HG03103 (cell line): ENCODE results near the gene VPS18.

Experiments
- ATAC-seq: cut with Tn5 transposase; IDR thresholded peaks from one replicate; pipeline ENCODE4 v1.9.1; 2021; ENCODE audit warnings: low read depth; ENCODE audit not compliant: unreplicated experiment

Gene VPS18

DNA sequence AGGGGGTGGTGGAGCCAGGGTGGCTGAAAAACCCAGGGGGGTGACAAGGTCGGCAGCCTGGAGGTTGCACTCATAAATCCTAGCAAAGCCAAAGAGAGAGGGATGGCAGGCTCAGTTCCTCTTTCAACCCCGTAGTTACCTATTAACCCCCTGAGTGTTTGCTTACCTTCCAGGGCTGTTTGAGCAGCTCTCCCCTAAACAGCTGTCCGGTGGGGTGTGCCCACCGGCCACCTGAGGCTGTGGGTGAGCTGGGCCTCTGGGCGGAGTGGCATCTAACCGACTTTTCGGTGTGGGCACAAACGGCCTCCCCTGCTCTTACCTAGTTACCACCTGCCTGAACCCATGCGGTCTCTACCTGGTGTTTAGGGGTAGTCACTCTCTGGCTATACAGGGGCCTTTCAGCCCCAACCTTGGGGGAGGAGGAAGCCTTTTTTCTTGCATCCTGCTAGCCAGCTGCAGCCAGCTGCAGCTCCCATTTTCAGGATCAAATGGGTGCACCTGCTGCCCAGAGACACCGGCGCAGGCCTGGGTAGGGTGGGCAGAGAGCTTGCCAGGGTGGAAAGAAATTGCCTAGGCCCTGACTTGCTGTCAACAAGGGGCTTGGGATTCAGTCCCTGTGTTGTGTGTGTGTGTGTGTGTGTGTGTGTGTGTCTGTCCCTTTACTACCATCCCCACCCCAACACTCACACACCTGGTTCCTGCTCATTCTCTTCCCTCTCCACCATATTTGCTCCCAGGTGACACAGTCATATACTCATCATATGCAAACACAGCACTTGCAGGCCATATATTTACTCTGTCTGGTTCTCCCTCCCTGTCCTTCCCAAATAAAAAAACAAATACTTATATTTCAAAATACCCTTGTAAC lies 38.6 kb downstream of the VPS18 start:
- ATAC-seq: no peak

DNA sequence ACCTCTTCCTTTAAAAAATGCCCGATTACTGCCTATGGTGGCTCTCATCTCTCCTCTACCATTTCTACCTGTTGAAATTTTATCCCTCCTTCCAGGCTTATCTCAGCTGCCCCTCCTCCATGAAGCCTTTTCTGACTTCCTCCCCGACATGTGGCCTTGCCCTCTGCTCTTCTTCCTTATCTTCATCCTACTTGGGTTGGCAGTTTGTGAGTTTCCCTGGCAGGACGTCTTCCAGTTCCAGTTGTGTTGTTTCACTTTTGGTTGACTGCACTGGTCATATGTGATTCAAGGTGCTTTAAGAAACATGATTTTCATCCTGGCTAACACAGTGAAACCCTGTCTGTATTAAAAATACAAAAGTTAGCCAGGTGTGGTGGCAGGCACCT lies 39.3 kb downstream of the VPS18 start:
- no peak for ATAC-seq

GRCh38 chr15:40934457-40934856 lies 40.2 kb downstream of the VPS18 start:
- ATAC-seq: no peak

- no peak for ATAC-seq
These were observed 42.0 kb downstream of the VPS18 start for GRCh38 chr15:40936234-40936708.

DNA sequence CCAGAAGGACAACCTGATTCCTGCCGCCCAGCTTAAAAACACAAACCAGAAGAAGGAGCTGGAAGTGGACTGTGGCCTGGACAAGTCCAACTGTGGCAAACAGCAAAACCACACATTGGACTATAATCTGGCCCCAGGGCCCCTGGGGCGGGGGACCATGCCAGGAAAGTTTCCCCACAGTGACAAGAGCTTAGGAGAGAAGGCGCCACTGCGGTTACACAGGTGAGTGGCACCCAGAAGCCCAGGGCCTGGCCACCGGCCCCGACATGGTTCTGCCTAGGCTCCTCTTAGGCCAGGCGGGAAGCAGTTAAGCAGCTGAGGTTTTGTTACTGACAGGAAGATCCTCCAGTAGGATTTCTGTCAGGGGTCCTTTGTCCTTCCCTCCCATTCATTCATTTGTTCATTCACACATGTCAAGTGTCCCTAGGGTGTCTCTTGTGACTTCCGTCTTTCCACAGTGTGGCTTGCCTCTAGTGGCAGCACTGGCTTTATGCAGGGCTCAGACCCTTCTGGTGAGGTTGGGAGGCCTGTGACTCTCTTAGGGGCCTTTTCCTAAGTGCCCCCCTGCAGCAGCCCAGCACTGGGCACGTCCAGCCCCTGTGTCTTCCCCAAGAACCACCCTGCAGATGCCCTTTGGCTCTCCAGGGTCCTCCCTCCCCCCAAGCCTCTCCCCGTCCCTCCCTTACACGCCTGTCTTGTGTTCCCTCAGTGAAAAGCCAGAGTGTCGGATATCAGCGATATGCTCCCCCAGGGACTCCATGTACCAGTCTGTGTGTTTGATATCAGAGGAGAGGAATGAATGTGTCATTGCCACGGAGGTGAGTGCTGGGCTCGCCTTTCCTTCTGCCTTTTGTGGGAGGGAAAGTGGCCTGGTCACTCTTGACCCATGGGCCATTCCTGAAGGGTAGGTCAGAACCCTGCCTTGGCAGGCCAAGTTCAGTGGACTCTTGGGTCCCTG lies 42.7 kb downstream of the VPS18 start:
- ATAC-seq: no peak

DNA sequence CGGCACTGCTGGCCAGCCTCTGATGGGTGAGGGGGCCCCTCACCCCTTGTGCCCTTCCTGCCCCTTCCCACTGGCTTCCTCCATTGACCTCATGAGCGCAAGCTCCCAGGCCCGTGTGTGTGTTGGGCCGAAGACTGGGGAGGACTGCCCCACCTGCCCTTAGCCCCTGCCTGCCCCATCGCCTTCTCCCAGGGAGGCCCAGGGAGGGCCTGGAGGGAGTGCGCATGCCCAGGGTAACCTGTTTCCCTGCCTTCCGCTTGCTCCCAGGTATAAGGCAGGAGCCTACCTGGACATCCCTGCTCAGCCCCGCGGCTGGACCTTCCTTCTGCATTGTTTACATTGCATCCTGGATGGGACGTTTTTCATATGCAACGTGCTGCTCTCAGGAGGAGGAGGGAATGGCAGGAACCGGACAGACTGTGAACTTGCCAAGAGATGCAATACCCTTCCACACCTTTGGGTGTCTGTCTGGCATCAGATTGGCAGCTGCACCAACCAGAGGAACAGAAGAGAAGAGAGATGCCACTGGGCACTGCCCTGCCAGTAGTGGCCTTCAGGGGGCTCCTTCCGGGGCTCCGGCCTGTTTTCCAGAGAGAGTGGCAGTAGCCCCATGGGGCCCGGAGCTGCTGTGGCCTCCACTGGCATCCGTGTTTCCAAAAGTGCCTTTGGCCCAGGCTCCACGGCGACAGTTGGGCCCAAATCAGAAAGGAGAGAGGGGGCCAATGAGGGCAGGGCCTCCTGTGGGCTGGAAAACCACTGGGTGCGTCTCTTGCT lies 43.7 kb downstream of the VPS18 start:
- ATAC-seq: no peak

DNA sequence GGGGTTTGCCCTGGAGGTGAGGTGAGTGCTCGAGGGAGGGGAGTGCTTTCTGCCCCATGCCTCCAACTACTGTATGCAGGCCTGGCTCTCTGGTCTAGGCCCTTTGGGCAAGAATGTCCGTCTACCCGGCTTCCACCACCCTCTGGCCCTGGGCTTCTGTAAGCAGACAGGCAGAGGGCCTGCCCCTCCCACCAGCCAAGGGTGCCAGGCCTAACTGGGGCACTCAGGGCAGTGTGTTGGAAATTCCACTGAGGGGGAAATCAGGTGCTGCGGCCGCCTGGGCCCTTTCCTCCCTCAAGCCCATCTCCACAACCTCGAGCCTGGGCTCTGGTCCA lies 44.3 kb downstream of the VPS18 start:
- ATAC-seq: no peak

GRCh38 chr15:40940296-40940801 lies 46.1 kb downstream of the VPS18 start:
- ATAC-seq: no peak

- no peak for ATAC-seq
These were observed 46.8 kb downstream of the VPS18 start for GRCh38 chr15:40941068-40941527.

GRCh38 chr15:40941528-40942336 lies 47.5 kb downstream of the VPS18 start:
- ATAC-seq: peak; percentile 54

DNA sequence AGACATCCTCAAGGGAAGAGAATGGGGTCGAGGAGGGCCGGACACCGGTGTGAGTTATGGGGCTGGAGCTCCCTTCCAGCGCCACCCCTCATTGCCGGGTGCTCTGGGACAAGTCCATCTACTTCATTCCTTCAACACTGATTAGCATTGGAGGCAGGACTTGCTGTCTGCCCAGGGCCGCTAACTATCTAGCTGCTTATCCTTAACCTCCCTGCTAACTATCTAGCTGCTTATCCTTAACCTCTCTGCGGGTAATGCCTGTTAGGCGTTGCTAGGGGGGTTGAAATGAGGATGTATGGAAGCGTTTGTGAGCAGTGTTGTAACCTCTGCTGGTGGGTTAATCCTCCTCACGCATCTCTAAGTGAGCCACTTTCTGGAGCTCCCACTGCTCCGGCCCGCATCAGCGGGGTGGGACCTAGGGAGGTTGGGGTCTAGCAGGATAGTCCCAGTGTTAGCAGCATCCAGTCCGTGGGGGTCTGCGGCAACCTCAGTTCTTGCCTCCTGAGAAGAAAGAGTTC lies 48.1 kb downstream of the VPS18 start:
- no peak for ATAC-seq

- no peak for ATAC-seq
These were observed 48.6 kb downstream of the VPS18 start for GRCh38 chr15:40942878-40943277.

DNA sequence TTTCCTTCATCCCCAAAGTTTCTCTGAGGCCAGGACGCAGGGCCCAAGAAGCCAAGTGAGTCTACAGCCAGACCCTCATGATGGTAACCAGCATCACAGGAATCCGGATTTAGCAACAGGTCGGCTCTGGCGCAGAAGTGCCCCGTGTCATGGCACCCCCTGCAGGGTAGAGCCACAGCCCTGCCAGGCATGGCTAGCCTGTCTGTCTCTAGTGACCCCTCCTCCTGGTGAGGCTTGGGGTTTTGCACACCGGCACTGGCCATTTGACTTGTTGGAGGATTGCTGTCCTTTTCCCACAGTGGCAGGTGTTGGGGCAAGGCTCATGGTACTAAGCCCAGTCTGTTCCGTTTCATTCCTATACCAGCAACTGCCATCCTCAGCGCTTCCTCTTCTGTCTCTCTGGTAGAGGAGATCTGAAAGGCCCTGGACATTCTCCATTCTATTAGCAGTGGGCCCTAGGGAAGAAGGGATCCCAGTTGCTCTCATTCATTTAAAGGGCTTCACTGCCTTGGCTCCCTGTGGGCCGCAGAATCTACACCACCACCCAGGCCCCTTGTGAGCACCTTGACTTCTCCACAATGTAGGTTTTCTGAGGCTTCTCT lies 49.6 kb downstream of the VPS18 start:
- no peak for ATAC-seq

DNA sequence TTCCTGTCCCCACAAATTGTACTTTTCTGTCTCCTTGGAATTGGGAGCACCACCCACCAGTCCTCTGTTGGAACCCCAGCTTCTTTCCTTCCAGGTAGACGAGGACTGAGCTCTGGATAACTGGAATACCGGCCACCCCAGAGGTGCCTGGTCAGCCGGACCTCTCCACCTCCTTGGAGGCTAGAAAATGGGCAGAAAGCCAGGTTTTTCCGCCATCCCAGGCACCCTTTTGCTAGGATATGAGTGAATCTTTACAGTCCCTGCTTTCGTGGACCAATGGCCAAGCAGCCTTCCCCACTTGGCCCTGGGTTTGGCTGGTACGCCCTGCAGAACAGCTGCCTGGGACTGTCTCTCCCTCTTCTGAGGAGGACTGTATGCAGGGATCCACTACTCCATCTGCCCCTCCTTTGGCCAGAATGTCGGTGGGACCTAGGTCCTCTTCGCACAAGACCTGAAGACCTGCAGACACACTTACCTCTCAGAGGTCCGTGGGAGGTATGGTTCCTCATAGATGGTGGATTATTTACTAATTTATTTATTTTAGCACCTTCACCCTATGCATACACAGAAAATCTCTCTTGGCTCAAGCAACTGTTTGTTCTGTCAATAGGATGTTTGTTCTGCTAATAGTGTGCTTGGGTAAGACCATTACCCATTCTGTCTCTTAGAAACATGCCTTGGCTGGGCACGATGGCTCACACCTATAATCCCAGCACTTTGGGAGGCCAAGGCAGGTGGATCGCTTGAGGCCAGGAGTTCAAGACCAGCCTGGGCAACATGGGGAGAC lies 50.5 kb downstream of the VPS18 start:
- ATAC-seq: no peak

DNA sequence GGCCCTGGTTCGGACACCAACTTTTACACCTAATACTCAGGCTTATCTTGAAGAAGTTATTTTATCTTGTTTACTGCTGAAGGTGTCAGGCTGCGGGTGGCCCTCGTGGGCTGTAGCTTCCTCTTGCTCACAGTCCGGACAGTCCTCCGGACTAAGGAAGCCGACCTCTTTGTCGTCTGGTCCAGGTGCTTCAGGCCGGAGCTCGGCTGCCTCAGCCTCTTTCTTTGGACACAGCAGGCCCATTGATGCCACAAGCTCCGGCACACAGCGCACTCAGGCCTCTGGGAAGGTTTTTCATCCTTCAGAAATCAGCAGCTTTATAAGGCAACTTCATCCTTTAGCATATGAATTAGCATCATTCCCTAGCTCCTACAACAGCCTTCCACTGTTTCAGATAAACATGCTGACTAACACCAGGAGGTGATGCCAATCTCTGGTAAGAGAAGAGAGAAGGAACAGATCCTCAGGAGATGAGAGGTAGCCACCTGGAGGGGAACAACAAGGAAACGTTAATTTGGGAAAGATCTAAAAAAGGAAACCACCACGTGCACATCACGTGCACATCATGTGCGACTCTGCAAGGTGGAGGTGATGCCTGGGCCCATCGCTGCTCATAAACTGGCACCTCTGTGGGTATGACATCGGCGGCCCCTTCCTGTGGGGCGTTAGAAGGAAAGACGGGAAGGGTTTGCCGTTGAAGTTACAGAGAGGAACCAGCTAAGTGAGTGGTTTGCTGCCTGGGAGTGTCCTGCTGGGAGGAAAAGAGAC lies 54.6 kb downstream of the VPS18 start:
- no peak for ATAC-seq

DNA sequence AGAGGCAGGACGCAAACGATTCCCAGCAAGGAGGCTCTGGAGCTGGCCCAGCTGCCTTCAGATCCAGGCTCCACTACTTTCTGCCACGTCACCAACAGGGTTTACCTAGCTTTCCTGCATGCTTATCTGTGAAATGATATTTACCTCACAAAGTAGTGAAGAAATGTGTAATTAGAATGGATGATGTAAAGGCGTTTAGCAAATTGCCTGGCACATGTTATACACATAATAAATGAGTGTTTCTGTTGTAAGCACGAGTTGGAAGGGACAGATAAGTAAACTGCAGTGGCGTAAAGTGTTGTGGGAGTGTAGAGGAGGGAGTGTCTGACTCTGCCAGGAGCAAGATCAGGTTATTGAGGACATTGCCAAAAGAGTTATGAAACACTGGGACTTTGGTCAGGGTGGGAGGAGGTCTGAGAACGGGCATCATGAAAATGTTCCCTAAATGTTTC lies 55.5 kb downstream of the VPS18 start:
- ATAC-seq: no peak

DNA sequence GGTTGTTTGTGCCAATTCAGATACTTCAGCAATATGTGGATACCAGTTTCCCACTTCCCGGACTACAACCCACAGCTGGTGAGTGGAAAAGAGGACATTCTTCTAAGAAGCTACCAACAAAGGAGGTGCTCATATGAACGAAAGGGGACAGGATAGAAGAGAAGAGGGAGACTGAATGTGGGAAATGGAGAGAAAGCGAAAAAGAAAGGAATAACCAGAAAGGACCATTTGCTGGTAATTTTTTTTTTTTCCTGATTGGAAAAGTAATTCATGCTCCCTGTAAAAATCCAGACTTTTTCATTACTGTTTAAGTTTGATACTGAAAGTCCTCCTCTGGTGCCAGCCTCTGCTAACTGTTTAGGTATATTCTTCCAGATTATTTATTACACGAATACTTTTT lies 57.5 kb downstream of the VPS18 start:
- ATAC-seq: no peak
